Common myeloid progenitor, CD34-positive (primary cell): ENCODE measurements around the gene HNRNPCL2. TPM values are rescaled to one million over a fixed set of nuclear protein-coding genes. Genes with fewer than 3 reads are reported as not detected.
"Not testable (repeated sequence)": the region's sequence is repeated elsewhere in the genome, so short reads cannot be mapped to it uniquely, and the experiment has no call there.

Experiments
- CTCF ChIA-PET: fragments of 350-600 bp; sonication (Branson Sonifier 250); formaldehyde crosslinking; loops from one replicate; lab custom pipeline; 2021; ENCODE audit warnings: antibody characterized with exemption; lab: Charles Lee
- POLR2A ChIA-PET: fragments of 350-600 bp; sonication (Branson Sonifier 250); formaldehyde crosslinking; loops from one replicate; lab custom pipeline; 2021; ENCODE audit warnings: antibody characterized with exemption; lab: Charles Lee
- DNase-seq, 3 donors: peaks; one replicate each; pipeline versions ENCODE4 v3.0.0 to v3.0.0-alpha.2; 2013
- H3K27ac ChIP-seq, 2 experiments: 1 replicate in 1 of 2; 2 replicates in 1 of 2; pipeline ENCODE4 v1.7.0; 2013; ENCODE audit warnings: inconsistent platforms in 2 of 2, low read length in 2 of 2, mild to moderate bottlenecking in 2 of 2, low read depth in 1 of 2, moderate library complexity in 1 of 2; ENCODE audit not compliant: severe bottlenecking in 2 of 2, insufficient read depth in 1 of 2, poor library complexity in 1 of 2
- H3K27me3 ChIP-seq, 5 experiments: replicated peaks in 2 of 5; 1 replicate in 3 of 5; 2 replicates in 2 of 5; pipeline versions ENCODE4 v1.6.1 to v1.7.0; 2013; ENCODE audit warnings: low read length in 4 of 5, mild to moderate bottlenecking in 2 of 5, moderate library complexity in 2 of 5, inconsistent platforms in 1 of 5; ENCODE audit not compliant: insufficient read depth in 5 of 5, control insufficient read depth in 4 of 5
- H3K36me3 ChIP-seq, 4 experiments: 1 replicate in 2 of 4; 2 replicates in 2 of 4; pipeline versions ENCODE4 v1.6.1 to v1.7.0; 2013; ENCODE audit warnings: low read length in 3 of 4, control low read depth in 1 of 4, mild to moderate bottlenecking in 1 of 4; ENCODE audit not compliant: control insufficient read depth in 4 of 4, insufficient read depth in 4 of 4
- H3K4me1 ChIP-seq, 4 experiments: 1 replicate in 3 of 4; 2 replicates in 1 of 4; pipeline versions ENCODE4 v1.6.1 to v1.7.1; 2013; ENCODE audit warnings: low read length in 3 of 4, mild to moderate bottlenecking in 3 of 4, control low read depth in 1 of 4, inconsistent platforms in 1 of 4, moderate library complexity in 1 of 4; ENCODE audit not compliant: control insufficient read depth in 4 of 4, insufficient read depth in 4 of 4; ENCODE audit errors: control extremely low read depth in 1 of 4
- H3K4me3 ChIP-seq, 7 experiments: 1 replicate in 4 of 7; 2 replicates in 3 of 7; pipeline versions ENCODE4 v1.5.1 to v1.7.0; 2013; ENCODE audit warnings: mild to moderate bottlenecking in 7 of 7, low read length in 6 of 7, moderate library complexity in 6 of 7, inconsistent platforms in 2 of 7, low read depth in 2 of 7, control low read depth in 1 of 7; ENCODE audit not compliant: insufficient read depth in 4 of 7, control insufficient read depth in 1 of 7; ENCODE audit errors: extremely low read depth in 1 of 7
- H3K9me3 ChIP-seq, 5 experiments: 1 replicate in 4 of 5; 2 replicates in 1 of 5; pipeline versions ENCODE4 v1.6.1 to v1.7.1; 2013; ENCODE audit warnings: low read length in 4 of 5, mild to moderate bottlenecking in 2 of 5, inconsistent platforms in 1 of 5, low read depth in 1 of 5, moderate library complexity in 1 of 5; ENCODE audit not compliant: control insufficient read depth in 4 of 5, insufficient read depth in 2 of 5; ENCODE audit errors: control extremely low read depth in 1 of 5
- WGBS: methylation state at CpG from one replicate; pipeline ENCODE4 v1.1.5; 2013; ENCODE audit not compliant: insufficient coverage; 5-methylcytosine and 5-hydroxymethylcytosine counted together
- polyA plus RNA-seq: library from polyadenylated mRNA; unstranded; fragments of 120-200 nt; gene quantifications from one replicate; pipeline ENCODE4 v1.2.1, GENCODE V29; 2013

Gene HNRNPCL2
- polyA plus RNA-seq: 0.04 TPM

DNA sequence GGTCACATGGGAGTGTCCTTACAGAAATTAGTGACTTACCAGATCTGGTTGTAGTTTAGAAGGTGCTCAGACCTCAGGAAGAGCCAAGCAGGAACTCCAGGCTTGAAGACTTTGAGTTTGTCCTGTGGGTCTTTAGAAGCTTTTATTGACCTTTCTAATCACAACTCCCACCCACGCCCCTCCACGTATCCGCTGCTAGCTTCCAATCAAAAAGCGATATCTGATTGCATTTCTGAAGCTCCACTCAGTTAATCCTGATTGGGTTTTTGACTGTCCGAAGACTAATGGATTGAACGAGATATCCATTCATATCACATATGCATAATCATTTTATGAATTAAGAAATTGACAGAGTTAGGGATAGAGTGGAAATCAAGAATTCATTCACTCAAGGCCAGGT is at the start of gene HNRNPCL2:
Gene HNRNPCL2 (minus strand): TSS at position 101 of the 400 bp plus-strand sequence. CDS start 454 bp downstream, outside the sequence.
- no CpG with 5 or more reads among the region's 6 CpGs for WGBS
- H3K27ac ChIP-seq, H3K9me3 ChIP-seq, H3K4me3 ChIP-seq, H3K27me3 ChIP-seq, H3K36me3 ChIP-seq, CTCF ChIA-PET, DNase-seq, H3K4me1 ChIP-seq, POLR2A ChIA-PET: not testable (repeated sequence)

DNA sequence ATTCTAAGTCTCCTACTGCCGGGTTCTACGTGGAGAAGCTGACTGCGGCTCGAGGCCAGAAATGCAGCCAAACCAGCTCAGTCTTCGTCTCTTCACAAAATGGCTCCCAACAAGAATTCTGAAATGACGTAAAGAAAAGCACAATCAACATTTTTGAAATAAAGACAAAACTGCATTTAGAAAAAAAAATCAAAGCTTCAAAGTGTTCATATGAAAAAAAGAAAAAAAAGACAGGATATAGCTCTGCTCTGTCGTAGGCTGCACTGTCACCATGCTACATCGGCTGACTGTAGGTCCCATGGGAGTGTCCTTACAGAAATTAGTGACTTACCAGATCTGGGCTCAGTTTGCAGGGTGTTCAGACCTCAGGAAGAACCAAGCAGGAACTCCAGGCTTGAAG is 48.9 kb upstream of the HNRNPCL2 start, which contains the start of gene HNRNPCL4:
Gene HNRNPCL4 (minus strand): TSS at position 101 of the 400 bp plus-strand sequence. CDS start 164 bp downstream, outside the sequence.
- H3K27me3 ChIP-seq, H3K36me3 ChIP-seq, H3K4me1 ChIP-seq, CTCF ChIA-PET, H3K9me3 ChIP-seq, POLR2A ChIA-PET, H3K27ac ChIP-seq, DNase-seq, H3K4me3 ChIP-seq: not testable (repeated sequence)
- no CpG with 5 or more reads among the region's 8 CpGs for WGBS

DNA sequence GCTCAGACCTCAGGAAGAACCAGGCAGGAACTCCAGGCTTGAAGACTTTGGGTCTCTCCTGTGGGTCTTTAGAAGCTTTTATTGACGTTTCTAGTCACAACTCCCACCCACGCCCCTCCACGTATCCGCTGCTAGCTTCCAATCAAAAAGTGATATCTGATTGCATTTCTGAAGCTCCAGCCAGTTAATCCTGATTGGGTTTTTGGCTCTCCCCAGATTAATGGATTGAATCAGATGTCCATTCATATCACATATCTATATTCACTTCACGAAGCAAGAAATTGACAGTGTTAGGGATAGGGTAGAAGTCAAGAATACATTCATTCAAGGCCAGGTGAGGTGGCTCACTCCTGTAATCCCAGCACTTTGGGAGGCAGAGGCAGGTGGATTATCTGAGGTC is 39.3 kb upstream of the HNRNPCL2 start, which contains the start of gene PRAMEF26:
Gene PRAMEF26 (minus strand): TSS at position 101 of the 400 bp plus-strand sequence. CDS start 2,914 bp downstream, outside the sequence.
- H3K27me3 ChIP-seq, CTCF ChIA-PET, H3K9me3 ChIP-seq, H3K27ac ChIP-seq, H3K4me3 ChIP-seq, H3K36me3 ChIP-seq, DNase-seq, H3K4me1 ChIP-seq, POLR2A ChIA-PET: not testable (repeated sequence)
- no CpG with 5 or more reads among the region's 5 CpGs for WGBS

DNA sequence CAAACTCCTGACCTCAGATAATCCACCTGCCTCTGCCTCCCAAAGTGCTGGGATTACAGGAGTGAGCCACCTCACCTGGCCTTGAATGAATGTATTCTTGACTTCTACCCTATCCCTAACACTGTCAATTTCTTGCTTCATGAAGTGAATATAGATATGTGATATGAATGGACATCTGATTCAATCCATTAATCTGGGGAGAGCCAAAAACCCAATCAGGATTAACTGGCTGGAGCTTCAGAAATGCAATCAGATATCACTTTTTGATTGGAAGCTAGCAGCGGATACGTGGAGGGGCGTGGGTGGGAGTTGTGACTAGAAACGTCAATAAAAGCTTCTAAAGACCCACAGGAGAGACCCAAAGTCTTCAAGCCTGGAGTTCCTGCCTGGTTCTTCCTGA is 46.2 kb downstream of the HNRNPCL2 start, which contains the start of gene PRAMEF25:
Gene PRAMEF25 (plus strand): TSS at position 301 of the 400 bp plus-strand sequence. CDS start 2,920 bp downstream, outside the sequence.
- H3K36me3 ChIP-seq, H3K27ac ChIP-seq, CTCF ChIA-PET, H3K4me1 ChIP-seq, H3K27me3 ChIP-seq, POLR2A ChIA-PET, DNase-seq, H3K4me3 ChIP-seq, H3K9me3 ChIP-seq: not testable (repeated sequence)
- WGBS: no CpG with 5 or more reads among the region's 4 CpGs
